ENCODE results near the gene ATP6V1F.

ATP6V1F gene

GRCh38 chr7:128885370-128886187 lies 22.9 kb downstream of the ATP6V1F start:
- H3K9me3 Mint-ChIP-seq, result no peaks in the 10 kb centered on the region
- ATAC-seq (ENCODE audit: low read depth) (no peak), DNase-seq (ENCODE audit: low spot score in 2 of 2) (no peak)
- no peaks in the 10 kb centered on the region for H3K36me3 Mint-ChIP-seq
- H3K27ac Mint-ChIP-seq, result no peak overlapping the region
- no peak overlapping the region for H3K4me3 Mint-ChIP-seq
- H3K4me1 Mint-ChIP-seq, result peaks cover 6% of the 10 kb centered on the region
- peaks cover 10% of the 10 kb centered on the region for H3K27me3 Mint-ChIP-seq

- Mint-ChIP-seq H3K4me3 (no peak overlapping the region), H3K36me3 (no peaks in the 10 kb centered on the region), H3K27me3 (peaks cover 10% of the 10 kb centered on the region), H3K27ac (no peak overlapping the region), H3K4me1 (peaks cover 4% of the 10 kb centered on the region), H3K9me3 (no peaks in the 10 kb centered on the region)
- ATAC-seq (ENCODE audit: low read depth), result no peak
- no peak for DNase-seq (ENCODE audit: low spot score in 2 of 2)
These were observed 23.9 kb downstream of the ATP6V1F start for GRCh38 chr7:128886391-128887168.

GRCh38 chr7:128887169-128888038 lies 24.7 kb downstream of the ATP6V1F start:
- ATAC-seq (ENCODE audit: low read depth), result no peak
- Mint-ChIP-seq H3K27me3 (peaks cover 10% of the 10 kb centered on the region), H3K9me3 (no peaks in the 10 kb centered on the region), H3K27ac (no peak overlapping the region), H3K36me3 (no peaks in the 10 kb centered on the region), H3K4me1 (peaks cover 3% of the 10 kb centered on the region), H3K4me3 (no peak overlapping the region)
- DNase-seq (ENCODE audit: low spot score in 2 of 2), result no peak

- Mint-ChIP-seq H3K9me3 (no peaks in the 10 kb centered on the region), H3K4me3 (no peak overlapping the region), H3K36me3 (no peaks in the 10 kb centered on the region), H3K4me1 (peaks cover 3% of the 10 kb centered on the region), H3K27me3 (peaks cover 10% of the 10 kb centered on the region), H3K27ac (no peak overlapping the region)
- DNase-seq (ENCODE audit: low spot score in 2 of 2), result no peak
- no peak for ATAC-seq (ENCODE audit: low read depth)
These were observed 25.5 kb downstream of the ATP6V1F start for GRCh38 chr7:128888039-128888755.

GRCh38 chr7:128888756-128889095 lies 26.1 kb downstream of the ATP6V1F start:
- H3K9me3 Mint-ChIP-seq, result no peaks in the 10 kb centered on the region
- ATAC-seq (ENCODE audit: low read depth), result no peak
- no peak overlapping the region for H3K27ac Mint-ChIP-seq
- peaks cover 10% of the 10 kb centered on the region for H3K27me3 Mint-ChIP-seq
- peaks cover under 1% of the 10 kb centered on the region for H3K4me1 Mint-ChIP-seq
- no peaks in the 10 kb centered on the region for H3K36me3 Mint-ChIP-seq
- no peak for DNase-seq (ENCODE audit: low spot score in 2 of 2)
- H3K4me3 Mint-ChIP-seq, result no peak overlapping the region

DNA sequence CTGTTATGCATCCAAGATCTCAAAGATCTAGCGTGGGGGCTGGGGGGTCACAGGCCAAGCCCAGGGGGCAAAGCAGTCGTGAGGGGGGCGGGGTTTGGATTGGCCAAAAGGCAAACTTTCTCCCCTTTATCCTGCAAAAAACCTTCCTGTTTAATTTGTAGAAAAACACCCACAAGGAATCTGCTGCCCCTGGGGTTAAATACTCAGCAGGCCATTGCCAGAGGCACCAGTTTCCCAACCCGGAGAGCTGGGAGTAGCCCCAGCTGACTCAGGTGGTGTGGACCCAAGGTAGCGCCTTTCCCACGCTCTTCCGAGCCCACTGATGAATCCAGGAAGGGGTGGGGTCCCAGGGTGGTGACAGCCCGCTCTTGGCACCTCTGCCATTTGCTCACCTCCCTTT lies 26.5 kb downstream of the ATP6V1F start:
- H3K9me3 Mint-ChIP-seq, result no peaks in the 10 kb centered on the region
- no peaks in the 10 kb centered on the region for H3K4me1 Mint-ChIP-seq
- no peak for DNase-seq (ENCODE audit: low spot score in 2 of 2)
- H3K36me3 Mint-ChIP-seq, result no peaks in the 10 kb centered on the region
- no peak overlapping the region for H3K4me3 Mint-ChIP-seq
- no peak overlapping the region for H3K27ac Mint-ChIP-seq
- ATAC-seq (ENCODE audit: low read depth), result no peak
- peaks cover 10% of the 10 kb centered on the region for H3K27me3 Mint-ChIP-seq

DNA sequence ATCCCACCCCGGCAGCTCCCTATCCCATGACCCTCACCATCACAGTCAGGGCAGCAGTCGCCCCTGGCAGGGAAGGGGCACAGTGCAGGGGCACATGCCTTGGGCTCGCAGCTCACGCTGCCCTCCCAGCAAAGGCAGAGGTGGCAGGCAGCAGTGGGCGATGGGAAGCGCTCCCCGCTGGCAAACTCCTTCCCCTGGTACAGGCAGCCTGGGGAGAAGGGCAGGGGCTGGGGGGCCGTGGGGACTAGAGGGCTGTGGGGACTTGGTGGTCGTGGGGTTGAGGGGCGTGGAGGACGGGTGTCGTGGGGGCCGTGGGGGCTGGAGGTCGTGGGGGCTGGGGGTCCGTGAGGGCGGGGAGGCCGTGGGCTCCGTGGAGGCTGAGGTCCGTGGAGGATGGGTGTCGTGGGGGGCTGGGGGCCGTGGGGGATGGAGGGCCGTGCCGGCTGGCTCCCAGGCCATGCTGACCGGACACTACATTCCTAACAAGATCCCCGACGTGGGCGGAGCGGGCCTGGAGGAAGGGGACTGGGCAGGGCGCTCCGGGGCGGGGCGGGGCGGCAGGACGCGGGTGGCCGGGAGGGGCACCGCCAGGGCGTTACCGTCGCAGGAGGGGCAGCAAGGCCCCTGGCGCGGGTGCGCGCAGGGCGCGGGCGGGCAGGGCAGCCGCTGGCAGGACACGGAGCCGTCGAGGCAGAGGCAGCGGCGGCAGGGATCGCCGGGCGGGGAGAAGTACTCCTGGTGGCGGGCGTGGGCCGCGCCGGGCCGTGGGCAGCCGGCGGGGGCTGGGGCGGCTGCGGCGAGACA lies 27.9 kb downstream of the ATP6V1F start:
- peaks cover 10% of the 10 kb centered on the region for H3K27me3 Mint-ChIP-seq
- no peaks in the 10 kb centered on the region for H3K9me3 Mint-ChIP-seq
- no peak overlapping the region for H3K27ac Mint-ChIP-seq
- peak; percentile 29 for ATAC-seq (ENCODE audit: low read depth)
- peak overlapping the region; percentile 77 for H3K4me3 Mint-ChIP-seq
- no peaks in the 10 kb centered on the region for H3K4me1 Mint-ChIP-seq
- no peaks in the 10 kb centered on the region for H3K36me3 Mint-ChIP-seq
- no peak for DNase-seq (ENCODE audit: low spot score in 2 of 2)

DNA sequence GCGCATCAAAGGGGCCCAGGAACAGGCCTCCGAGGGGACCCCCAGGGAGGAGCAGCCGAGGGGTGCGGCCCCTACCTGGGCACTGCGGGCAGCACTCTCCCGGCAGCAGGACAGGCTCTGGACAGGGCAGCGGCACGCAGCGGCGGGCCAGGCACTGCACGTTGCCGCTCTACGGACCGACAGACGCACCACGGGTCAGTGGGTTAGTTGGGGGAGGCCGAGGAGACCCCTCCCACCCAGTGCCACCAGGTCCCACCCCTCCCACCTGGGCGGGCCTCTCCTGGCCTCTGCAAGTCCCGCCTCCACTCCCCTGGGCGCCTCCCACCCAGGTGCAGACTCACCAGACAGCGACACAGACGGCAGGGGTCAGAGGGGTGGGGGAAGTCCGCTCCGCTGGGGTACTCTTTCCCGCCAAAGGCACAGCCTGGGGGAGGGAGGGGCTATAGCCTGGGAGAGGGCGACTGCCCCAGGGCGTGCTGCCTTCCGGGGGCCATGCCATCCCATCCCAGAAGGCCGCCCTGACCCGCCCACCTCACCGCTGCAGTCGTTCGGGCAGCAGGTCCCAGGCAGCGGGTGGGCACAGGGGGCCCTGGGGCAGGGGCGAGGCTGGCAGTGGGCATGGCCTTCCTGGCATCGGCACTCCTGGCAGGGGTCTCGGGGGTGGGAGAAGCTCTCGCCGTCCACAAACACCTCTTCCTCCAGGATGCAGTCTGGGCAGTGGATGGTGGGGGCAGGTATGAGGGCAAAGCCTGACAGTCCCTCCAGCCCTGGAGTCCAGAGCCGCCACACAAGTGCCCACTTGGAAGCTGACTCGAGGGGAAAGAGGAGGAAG lies 28.7 kb downstream of the ATP6V1F start:
- H3K27me3 Mint-ChIP-seq, result peaks cover 6% of the 10 kb centered on the region
- H3K4me1 Mint-ChIP-seq, result no peaks in the 10 kb centered on the region
- DNase-seq (ENCODE audit: low spot score in 2 of 2) (no peak), ATAC-seq (ENCODE audit: low read depth) (peak; percentile 86)
- H3K27ac Mint-ChIP-seq, result no peak overlapping the region
- no peaks in the 10 kb centered on the region for H3K36me3 Mint-ChIP-seq
- no peaks in the 10 kb centered on the region for H3K9me3 Mint-ChIP-seq
- peak overlapping the region; percentile 1 for H3K4me3 Mint-ChIP-seq

DNA sequence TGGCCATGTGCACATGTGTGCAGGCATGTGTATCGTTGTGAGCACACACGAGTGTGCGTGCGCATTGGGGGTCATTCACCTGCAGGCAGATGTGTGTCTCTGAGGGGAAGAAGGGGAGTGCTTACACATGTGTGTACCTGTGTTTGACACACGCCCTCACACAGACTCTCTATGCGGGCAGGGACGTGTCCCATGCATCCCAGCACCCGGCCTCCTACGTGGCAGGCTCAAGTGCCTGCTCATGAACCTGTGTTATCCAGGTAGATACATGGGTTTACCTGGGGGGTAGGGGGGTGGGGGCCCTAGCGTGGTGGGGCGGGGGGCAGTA lies 29.2 kb downstream of the ATP6V1F start:
- Mint-ChIP-seq H3K4me3 (no peak overlapping the region), H3K9me3 (no peaks in the 10 kb centered on the region), H3K36me3 (no peaks in the 10 kb centered on the region), H3K27ac (no peak overlapping the region), H3K27me3 (peaks cover 6% of the 10 kb centered on the region), H3K4me1 (no peaks in the 10 kb centered on the region)
- ATAC-seq (ENCODE audit: low read depth) (no peak), DNase-seq (ENCODE audit: low spot score in 2 of 2) (no peak)

GRCh38 chr7:128892521-128893250 lies 30.0 kb downstream of the ATP6V1F start:
- Mint-ChIP-seq H3K27ac (no peak overlapping the region), H3K27me3 (peaks cover 6% of the 10 kb centered on the region), H3K36me3 (no peaks in the 10 kb centered on the region), H3K4me1 (no peaks in the 10 kb centered on the region), H3K4me3 (no peak overlapping the region), H3K9me3 (no peaks in the 10 kb centered on the region)
- DNase-seq (ENCODE audit: low spot score in 2 of 2) (no peak), ATAC-seq (ENCODE audit: low read depth) (no peak)

DNA sequence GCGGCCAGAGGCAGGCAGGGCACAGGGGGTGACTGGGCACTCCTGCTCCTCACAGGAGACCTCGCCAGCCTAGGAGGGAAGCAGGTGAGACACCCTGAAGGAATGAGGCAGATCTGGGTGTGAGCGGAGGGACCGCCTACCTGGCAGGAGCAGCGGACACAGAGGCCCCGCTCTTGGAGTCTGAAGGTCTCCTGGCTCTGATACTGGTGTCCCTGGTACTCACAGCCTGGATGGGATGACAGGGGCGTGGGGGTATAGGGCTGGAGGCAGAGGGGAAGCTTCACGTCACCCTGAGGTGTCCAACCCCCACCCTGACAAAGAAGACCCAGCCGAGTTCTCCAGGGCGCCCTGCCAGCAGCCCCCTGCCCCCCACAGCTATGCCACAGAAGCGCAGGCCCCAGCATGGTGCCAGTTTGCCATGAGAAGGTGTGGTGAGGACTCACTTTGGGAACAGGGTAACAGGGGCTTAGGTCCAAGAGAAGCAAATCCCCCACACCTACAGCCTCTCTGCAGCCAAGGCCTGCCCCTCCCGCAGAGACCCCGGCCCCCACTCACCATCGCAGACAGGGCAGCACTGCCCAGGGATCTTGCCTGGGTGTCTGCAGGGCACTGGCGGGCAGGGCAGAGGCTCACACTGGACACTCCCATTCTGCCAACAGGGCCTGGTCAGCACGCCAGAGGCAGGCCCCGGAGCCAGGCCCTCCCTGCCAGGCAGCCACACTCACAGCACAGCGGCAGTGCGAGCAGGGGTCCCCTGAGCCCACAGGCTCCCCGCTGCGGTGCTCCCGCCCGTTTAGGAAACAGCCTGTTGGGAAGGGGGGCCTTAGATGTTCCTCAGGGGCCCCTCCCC lies 30.8 kb downstream of the ATP6V1F start:
- ATAC-seq (ENCODE audit: low read depth) (no peak), DNase-seq (ENCODE audit: low spot score in 2 of 2) (no peak)
- Mint-ChIP-seq H3K27ac (no peak overlapping the region), H3K4me1 (no peaks in the 10 kb centered on the region), H3K27me3 (peaks cover 6% of the 10 kb centered on the region), H3K4me3 (no peak overlapping the region), H3K36me3 (peaks cover 1% of the 10 kb centered on the region), H3K9me3 (peaks cover under 1% of the 10 kb centered on the region)

Measured in memory B cell (primary cell).